ENCODE data around the gene LRRTM4.

DNA sequence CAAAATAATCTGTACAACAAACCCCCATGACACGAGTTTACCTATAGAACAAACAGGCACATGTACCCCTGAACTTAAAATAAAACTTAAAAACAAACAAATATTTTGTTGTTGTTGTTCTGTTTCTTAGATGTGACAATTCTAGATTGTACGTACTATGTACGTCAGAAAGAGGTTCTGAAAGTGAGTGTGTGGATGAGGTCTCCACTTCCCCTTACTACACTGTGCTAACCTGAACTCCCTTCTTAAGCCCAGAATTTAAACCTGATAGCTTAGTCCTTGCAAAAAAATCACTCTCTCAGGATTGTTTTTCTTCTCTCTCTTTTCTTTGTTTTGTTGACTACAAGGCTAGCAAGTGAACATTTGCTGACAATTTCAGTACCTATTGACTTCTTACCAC lies 581.6 kb downstream of the LRRTM4 start:
- TF ChIP-seq, protein P1, sequence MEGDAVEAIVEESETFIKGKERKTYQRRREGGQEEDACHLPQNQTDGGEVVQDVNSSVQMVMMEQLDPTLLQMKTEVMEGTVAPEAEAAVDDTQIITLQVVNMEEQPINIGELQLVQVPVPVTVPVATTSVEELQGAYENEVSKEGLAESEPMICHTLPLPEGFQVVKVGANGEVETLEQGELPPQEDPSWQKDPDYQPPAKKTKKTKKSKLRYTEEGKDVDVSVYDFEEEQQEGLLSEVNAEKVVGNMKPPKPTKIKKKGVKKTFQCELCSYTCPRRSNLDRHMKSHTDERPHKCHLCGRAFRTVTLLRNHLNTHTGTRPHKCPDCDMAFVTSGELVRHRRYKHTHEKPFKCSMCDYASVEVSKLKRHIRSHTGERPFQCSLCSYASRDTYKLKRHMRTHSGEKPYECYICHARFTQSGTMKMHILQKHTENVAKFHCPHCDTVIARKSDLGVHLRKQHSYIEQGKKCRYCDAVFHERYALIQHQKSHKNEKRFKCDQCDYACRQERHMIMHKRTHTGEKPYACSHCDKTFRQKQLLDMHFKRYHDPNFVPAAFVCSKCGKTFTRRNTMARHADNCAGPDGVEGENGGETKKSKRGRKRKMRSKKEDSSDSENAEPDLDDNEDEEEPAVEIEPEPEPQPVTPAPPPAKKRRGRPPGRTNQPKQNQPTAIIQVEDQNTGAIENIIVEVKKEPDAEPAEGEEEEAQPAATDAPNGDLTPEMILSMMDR (IDR thresholded peaks at IDR 0.05): no peak
- TF ChIP-seq POLR2A (IDR thresholded peaks at IDR 0.05) (no peak), EP300 (IDR thresholded peaks at IDR 0.05) (no peak)

Data from upper lobe of left lung (tissue), 4 donors.